Measurements from ENCODE around the gene YIPF5. TPM values are rescaled to one million over a fixed set of nuclear protein-coding genes. Genes with fewer than 3 reads are reported as not detected.

YIPF5 gene
- total and polyA plus RNA-seq, 2 of the 4 experiments (the other 2 are of a cell fraction), result 64.4 to 172 TPM

GRCh38 chr5:144177548-144177947 lies 7.1 kb upstream of the YIPF5 start:
- POLR2A ChIA-PET (ENCODE audit: unreplicated experiment), result no interaction called here
- dilution Hi-C loops (cut with HindIII; ENCODE audit: low sequenced_read_pairs, unreplicated experiment), result no loop called here

More at GRCh38 chr5:144177548-144177947, 7.1 kb upstream of the YIPF5 start:
- Histone ChIP-seq H3K27me3 (ENCODE audit: control insufficient read depth, insufficient read depth, low read length) (no peaks in the 10 kb centered on the region), H4K20me1 (ENCODE audit: insufficient read depth, low read length) (no peaks in the 10 kb centered on the region), H3K79me1 (ENCODE audit: low read depth in 1 of 2, low read length in 2 of 2) (no peaks in the 10 kb centered on the region), H2BK15ac (ENCODE audit: low read depth, low read length) (peak overlapping the region; percentile 4; the same call in 1 of the 3 replicates), H4K8ac (ENCODE audit: low read depth in 2 of 2, low read length in 2 of 2) (peak overlapping the region in 1 of 2 experiments; percentile 17; a peak in 1 of 4 replicates), H3K4me2 (ENCODE audit: low read depth, low read length) (no peak overlapping the region), H2AK5ac (ENCODE audit: low read depth, low read length) (0 out of 2 replicates have a peak overlapping the region, but pooled peaks have one; percentile 6), H3K4me1 (ENCODE audit: control insufficient read depth, insufficient read depth, low read length) (peaks cover 3% of the 10 kb centered on the region; the same call in 1 of the 2 replicates), H3K4ac (ENCODE audit: low read depth, low read length) (peak overlapping the region; percentile 33; the same call in 1 of the 2 replicates), H2BK120ac (ENCODE audit: low read depth, low read length) (peak overlapping the region; percentile 68; the same call in 1 of the 2 replicates), H3K14ac (replicated peaks; ENCODE audit: low read depth, low read length) (peak overlapping the region; percentile 68; the same call in 1 of the 2 replicates), H3K4me3 (ENCODE audit: insufficient read depth, low read depth, low read length) (no peak overlapping the region), H2BK20ac (ENCODE audit: low read depth, low read length) (peak overlapping the region; percentile 48; the same call in 1 of the 2 replicates), H2AFZ (replicated peaks; ENCODE audit: low read length, poor library complexity) (no peak overlapping the region), H2BK5ac (ENCODE audit: low read depth, low read length, poor library complexity, severe bottlenecking) (peak overlapping the region; percentile 63), H2AK9ac (replicated peaks; ENCODE audit: low read depth, low read length, poor library complexity) (no peak overlapping the region), H3K36me3 (ENCODE audit: control insufficient read depth, insufficient read depth, low read length) (no peaks in the 10 kb centered on the region), H4K91ac (ENCODE audit: insufficient read depth, low read depth, low read length) (no peak overlapping the region), H3K9me1 (ENCODE audit: insufficient read depth, low read length) (no peaks in the 10 kb centered on the region), H4K5ac (ENCODE audit: low read depth, low read length) (peak overlapping the region; percentile 80; the same call in 1 of the 2 replicates), H3K9me3 (ENCODE audit: control insufficient read depth, insufficient read depth, low read length) (peaks cover 2% of the 10 kb centered on the region; the same call in 1 of the 2 replicates), H3K27ac (ENCODE audit: insufficient read depth, low read length) (no peak overlapping the region), H3K56ac (ENCODE audit: extremely low read depth, insufficient read depth, low read length) (no peak overlapping the region), H3K9ac (ENCODE audit: low read depth, low read length) (no peak overlapping the region), H3K23ac (ENCODE audit: low read depth, low read length) (no peak overlapping the region), H3K18ac (ENCODE audit: low read depth, low read length) (peak overlapping the region; percentile 94)
- TF ChIP-seq CTCF (conservative IDR thresholded peaks at IDR 0.05; ENCODE audit: low read depth, low read length) (no peak), RFX5 (IDR thresholded peaks at IDR 0.05; ENCODE audit: low read depth, low read length) (no peak), MAFK (IDR thresholded peaks at IDR 0.05; ENCODE audit: low read depth, low read length) (no peak), CEBPB (IDR thresholded peaks at IDR 0.05; ENCODE audit: low read depth, low read length) (no peak), BHLHE40 (IDR thresholded peaks at IDR 0.05; ENCODE audit: low read depth, low read length) (no peak; the same call in 1 of the 2 replicates), MXI1 (IDR thresholded peaks at IDR 0.05; ENCODE audit: borderline replicate concordance, low read depth, low read length) (no peak), ELK1 (IDR thresholded peaks at IDR 0.05; ENCODE audit: borderline replicate concordance, low read depth, low read length) (no peak), RAD21 (IDR thresholded peaks at IDR 0.05; ENCODE audit: low read length) (no peak), RCOR1 (IDR thresholded peaks at IDR 0.05; ENCODE audit: insufficient replicate concordance, low read length) (no peak), POLR2A (IDR thresholded peaks at IDR 0.05; ENCODE audit: low read depth, low read length) (no peak), NFE2L2 (IDR thresholded peaks at IDR 0.05; ENCODE audit: low read depth, low read length) (no peak), CHD1 (IDR thresholded peaks at IDR 0.05; ENCODE audit: low read depth, low read length) (no peak), MAZ (IDR thresholded peaks at IDR 0.05; ENCODE audit: borderline replicate concordance, low read depth, low read length) (no peak), FOS (IDR thresholded peaks at IDR 0.05; ENCODE audit: low read depth, low read length) (no peak), USF2 (IDR thresholded peaks at IDR 0.05; ENCODE audit: low read depth, low read length) (no peak), SMC3 (IDR thresholded peaks at IDR 0.05; ENCODE audit: low read depth, low read length) (no peak)
- CTCF ChIA-PET, result no interaction called here
- intact Hi-C loops (cut with micrococcal nuclease) (no loop called here), in situ Hi-C loops (cut with MboI; ENCODE audit: low sequenced_read_pairs) (loop anchor here (25.0 kb wide), 1 partner anchor 1165 kb away; no protein-coding TSS in a partner anchor)
- peak; percentile 49 for DNase-seq
- no CpG with 5 or more reads among the region's 3 CpGs for WGBS, 2 experiments (ENCODE audit: extremely low coverage in 2 of 2, insufficient read length in 1 of 2)
- peak; percentile 56; the same call in 1 of the 2 replicates for ATAC-seq (ENCODE audit: low read depth)
- no TSS peak for BruUV-seq (replicated peaks)

Measured in IMR-90 (cell line).